HG03139 (cell line): Measurements from ENCODE around the gene CDPF1.
"Not testable (repeated sequence)": the region's sequence is repeated elsewhere in the genome, so short reads cannot be mapped to it uniquely, and the experiment has no call there.

Experiments used
- ATAC-seq: cut with Tn5 transposase; IDR thresholded peaks from one replicate; pipeline ENCODE4 v1.9.1; 2021; ENCODE audit not compliant: unreplicated experiment

CDPF1 gene

GRCh38 chr22:46226577-46226976, 23.5 kb downstream of the CDPF1 start:
- no peak for ATAC-seq

GRCh38 chr22:46225631-46226030, 24.5 kb downstream of the CDPF1 start:
- no peak for ATAC-seq

GRCh38 chr22:46224898-46225290, 25.2 kb downstream of the CDPF1 start:
- ATAC-seq, result no peak

DNA sequence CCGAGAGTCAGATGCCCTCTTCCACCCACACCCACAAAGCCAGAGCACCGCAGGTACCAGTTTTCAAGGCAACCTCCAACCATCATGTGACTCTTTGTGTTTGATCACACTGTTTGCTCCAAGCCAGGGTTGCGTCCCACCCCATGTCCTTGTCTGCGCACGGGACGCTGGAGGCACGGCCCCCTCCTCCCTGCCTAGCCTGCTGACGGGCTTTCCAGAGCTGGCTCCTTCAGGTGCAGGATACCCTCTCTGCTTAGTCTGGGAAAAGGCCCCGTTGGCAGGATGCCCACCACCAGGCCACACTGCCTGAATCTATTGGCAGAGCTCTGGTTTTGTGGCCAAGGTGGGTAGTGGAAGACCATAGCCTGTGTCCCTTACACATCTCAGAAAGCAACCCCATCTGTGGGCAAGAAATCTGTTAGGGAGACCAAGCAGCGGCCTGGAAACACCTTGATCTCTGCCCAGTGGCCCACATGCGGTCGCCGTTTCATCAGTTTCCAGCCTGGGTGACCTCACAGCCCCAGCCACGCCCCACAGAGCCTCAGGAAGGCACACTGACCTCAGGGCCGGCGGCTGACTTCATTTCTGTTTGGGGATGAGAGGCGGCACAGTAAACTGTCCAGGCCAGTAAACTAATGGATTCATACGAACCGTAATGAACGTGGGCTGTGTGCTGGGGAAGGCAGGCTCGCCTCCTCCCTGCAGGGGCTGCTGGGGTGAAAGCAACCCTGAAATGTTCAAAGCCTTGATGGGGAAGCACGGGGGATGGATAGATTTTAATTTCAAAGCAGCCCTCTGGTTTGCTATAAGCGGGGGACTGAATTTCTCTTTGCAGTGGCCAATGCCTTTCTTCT, 25.8 kb downstream of the CDPF1 start:
- no peak for ATAC-seq

DNA sequence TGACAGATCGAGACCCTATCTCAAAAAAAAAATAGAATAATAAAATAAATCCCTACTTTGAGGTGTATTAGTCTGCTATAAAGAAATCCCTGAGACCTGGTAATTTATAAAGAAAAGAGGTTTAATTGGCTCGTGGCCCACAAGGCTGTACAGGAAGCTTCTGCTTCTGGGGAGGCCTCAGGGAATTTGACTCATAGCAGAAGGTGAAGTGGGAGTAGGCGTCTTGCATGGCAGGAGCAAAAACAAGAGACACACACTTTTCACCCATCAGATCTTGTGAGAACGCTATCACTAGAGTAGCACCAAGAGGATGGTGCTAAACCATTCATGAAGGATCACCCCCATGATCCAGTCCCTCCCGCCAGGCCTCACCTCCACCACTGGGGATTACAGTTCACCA, 29.2 kb downstream of the CDPF1 start:
- no peak for ATAC-seq

DNA sequence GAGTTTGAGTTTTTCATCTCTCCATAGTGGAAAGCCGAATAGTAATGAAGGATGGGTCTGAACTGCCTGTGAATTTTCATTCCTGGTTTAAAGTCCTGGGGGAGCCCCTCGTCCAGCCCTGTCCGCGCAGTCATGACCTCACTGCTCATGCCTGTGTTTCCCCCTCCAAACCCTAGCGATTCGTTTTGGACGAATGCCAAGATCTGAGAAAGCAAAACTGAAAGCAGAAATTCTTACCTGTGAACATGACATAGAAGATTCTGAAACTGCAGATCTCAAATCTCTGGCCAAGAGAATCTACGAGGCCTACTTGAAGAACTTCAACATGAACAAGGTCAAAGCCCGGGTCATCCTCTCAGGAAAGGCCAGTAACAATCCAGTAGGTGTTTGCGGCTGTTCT, 30.5 kb downstream of the CDPF1 start:
- ATAC-seq, result no peak

DNA sequence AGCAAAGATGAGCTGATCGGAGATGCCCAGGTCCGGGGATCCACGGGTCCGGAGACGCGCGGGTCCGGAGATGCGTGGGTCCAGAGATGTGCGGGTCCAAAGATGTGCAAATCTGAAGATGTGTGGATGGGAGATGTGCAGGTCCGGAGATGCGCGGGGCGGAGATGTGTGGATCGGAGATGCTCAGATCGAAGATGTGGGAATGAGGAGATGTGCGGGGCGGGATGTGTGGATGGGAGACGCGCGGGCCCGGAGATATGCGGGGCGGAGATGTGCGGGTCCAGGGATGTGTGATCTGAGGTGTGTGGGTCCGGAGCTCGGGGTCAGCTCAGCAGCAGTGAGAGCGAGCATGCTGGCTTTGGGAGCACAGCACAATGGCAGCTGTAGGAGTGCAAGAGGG, 35.5 kb downstream of the CDPF1 start:
- ATAC-seq, result no peak

GRCh38 chr22:46214149-46214548, 35.9 kb downstream of the CDPF1 start:
- no peak for ATAC-seq

DNA sequence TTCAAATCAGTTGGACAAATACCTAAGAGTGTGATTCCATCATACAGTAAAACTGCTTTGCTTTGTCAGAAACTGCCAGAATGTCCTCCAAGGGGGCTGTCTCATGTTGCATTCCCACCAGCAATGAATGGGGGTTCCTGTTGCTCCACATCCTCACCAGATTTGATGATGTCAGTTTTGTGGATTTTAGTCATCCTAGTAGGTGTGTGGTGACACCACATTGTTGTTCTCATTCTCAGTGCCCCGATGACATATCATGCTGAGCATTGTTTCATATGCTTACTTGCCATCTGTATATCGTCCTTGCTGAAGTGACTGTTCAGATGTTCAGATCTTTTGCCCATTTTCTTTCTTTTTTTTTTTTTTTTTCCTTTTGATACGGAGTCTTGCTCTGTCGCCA, 37.0 kb downstream of the CDPF1 start:
- no peak for ATAC-seq

DNA sequence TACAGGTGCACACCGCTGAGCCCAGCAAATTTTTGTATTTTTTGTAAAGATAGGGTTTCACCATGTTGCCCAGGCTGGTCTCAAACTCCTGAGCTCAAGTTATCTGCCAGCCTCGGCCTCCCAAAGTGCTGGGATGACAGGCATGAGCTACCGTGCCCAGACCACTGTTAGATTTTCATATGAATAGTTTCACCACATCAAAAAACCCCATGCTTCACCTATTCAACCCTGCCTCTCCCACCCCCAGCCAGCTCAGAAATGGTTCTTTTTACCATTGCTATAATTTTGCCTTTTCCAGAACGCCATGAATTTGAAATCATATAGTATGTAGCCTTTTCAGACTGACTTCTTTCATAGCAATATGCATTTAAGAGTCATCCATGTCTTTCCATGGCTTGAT, 37.9 kb downstream of the CDPF1 start:
- ATAC-seq, result no peak

DNA sequence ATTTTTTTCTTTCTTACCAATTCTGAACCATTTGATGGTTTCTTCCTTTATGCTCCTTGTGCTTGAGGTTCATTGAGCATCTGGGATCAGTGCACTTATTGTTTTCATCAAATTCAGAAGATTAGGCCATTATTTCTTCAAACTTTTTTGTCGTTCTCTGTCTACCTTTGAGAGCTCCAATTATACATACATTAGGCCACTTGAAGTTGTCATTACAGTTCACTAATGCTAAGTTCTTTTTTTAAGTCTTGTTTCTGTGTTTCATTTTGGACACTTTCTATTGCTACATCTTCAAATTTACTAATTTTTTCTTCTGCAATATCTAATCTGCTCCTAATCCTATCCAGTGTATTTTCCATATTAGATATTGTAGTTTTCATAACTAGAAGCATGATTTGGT, 40.8 kb downstream of the CDPF1 start:
- no peak for ATAC-seq

DNA sequence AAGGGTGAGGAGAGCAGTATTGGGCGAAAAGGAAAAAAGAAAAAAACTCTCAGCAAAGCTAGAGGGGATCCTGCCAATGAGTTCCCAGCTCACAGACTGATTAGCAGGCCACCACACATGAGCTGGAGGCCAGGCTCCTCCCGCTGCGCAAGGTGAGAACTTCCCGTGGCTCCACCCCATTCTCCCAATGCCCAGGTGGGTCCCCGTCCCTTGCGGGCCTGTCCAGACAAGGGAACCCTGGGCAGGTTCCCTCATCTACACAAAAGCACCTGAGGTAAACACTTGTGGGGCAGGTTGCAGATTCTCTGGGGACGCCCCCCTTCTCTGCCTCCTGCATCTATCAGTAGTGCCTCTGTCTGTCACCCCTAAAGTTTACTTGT, 46.5 kb downstream of the CDPF1 start:
- ATAC-seq, result no peak

DNA sequence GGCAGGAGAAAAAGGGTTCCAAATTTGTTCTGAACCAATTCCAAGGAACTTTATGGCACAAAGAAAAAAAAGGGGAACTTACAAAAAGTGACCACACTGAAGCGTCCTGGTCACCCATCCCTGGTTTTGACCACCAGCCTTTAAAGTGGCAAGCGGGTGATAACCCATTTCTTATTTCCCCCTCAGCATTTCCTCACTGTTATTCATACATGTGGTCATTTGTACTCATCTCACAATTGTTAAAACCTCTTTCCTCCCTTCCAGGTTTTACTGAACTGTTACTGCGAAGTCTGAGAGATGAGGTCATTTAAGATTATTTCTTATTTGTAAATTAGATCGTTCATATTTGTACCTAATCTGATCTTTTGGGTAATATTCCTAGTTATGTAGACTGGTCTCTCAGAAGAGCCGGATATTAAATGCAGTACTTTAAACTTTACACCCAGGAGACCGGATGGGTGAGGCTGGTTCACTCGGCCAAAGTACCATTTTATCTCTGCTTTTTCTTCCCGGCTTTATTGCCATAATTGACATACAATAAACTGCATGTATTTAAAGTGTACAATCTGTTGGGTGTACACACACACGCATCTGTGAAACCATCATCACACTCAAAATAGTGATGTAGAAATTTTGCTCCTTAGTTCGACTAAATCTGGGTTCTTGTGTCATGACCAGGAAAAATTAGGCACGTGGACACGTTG, 47.0 kb downstream of the CDPF1 start:
- ATAC-seq, result no peak

GRCh38 chr22:46201059-46201757, 48.9 kb downstream of the CDPF1 start:
- no peak for ATAC-seq

DNA sequence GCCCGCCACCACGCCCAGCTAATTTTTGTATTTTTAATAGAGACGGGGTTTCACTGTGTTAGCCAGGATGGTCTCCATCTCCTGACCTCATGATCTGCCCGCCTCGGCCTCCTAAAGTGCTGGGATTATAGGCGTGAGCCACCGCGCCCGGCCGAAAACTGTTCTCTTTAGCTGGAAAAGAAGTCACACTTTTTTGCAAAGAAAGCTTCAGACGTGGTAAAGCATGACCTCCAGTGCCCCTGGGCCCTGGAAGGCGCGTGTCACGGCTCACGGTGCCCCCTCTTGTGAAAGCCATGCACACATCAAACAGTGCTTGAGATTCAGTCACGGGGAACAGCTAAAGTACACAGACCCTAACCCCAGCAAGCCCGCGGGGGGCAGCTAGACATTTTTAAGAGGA, 51.3 kb downstream of the CDPF1 start:
- not testable (repeated sequence) for ATAC-seq

DNA sequence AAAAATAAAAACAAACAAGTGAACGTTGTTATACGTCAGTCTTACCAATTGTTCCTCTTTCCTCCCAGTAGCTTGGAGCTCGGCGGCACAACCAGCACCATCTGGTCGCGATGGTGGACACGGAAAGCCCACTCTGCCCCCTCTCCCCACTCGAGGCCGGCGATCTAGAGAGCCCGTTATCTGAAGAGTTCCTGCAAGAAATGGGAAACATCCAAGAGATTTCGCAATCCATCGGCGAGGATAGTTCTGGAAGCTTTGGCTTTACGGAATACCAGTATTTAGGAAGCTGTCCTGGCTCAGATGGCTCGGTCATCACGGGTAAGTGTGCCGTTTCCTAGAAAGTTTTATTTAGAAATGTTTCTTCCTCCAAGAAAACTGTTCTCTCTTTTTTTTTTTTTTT, 51.8 kb downstream of the CDPF1 start:
- no peak for ATAC-seq

DNA sequence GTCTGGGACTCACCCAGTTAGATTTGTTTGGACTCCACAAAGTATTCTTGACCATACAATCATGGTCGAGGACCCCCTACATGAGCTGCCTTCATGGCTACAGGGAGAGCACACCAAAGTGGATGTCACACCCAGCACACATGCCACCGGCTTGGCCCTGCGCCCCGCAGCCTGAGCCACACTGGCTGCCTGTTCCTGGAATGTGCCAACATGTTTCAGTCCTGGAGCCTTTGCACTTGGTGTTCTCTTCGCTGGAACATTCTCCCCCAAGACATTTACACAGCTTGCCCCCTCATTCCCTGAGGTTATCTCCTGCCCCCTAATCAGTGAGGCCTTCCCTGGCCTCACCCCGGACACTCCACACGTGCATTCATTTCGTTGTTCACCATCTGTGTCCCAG, 53.8 kb downstream of the CDPF1 start:
- ATAC-seq, result no peak

GRCh38 chr22:46195487-46196165, 54.5 kb downstream of the CDPF1 start:
- ATAC-seq, result no peak
